ENCODE measurements around the gene DPP10. TPM values are rescaled to one million over a fixed set of nuclear protein-coding genes. Genes with fewer than 3 reads are reported as not detected.

DPP10 gene
- total RNA-seq, 1 donor from 2014 or later = not detected

GRCh38 chr2:114580691-114581090 lies 138.2 kb downstream of the DPP10 start:
- DNase-seq (ENCODE audit: low read depth, low spot score) = no peak

DNA sequence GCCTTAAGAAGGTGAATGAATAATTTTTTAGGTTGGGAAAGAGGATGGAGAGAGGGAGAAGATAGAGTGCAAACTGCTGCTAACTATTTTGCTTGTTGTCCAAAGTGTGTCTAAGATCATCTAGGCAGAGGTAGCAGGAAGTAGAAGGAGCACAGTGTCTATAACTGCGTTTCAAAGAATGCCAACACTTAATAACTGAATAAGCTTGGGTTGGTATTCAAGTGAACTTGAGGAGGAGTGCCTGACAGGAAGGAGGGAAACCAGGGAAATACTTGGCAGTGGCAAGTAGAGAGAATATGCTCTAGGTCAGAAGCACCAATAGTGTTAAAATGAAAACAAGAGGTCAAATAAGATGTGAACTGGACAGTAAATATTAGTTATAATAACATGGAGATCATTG lies 155.9 kb downstream of the DPP10 start:
- DNase-seq (ENCODE audit: low read depth, low spot score) = no peak

DNA sequence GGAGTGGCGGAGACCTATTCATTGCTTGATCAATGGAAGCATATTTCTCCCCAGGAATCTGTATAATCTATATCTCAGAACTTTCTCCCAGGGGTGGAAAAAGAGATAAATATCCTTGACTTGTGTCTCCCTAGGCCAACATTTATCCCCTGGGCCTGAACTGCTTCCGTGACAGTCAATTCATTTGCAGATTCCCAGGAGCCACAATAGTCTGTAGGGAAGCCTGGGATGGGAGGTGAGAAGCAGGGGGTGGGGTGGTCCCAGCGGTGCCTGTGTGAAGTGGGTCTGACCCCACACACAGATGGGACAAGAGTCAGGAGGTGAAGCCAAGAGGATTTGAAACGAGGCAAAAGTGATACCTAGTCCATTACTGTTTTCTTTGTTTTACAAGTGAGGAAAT lies 166.8 kb downstream of the DPP10 start:
- DNase-seq (ENCODE audit: low read depth, low spot score) = no peak

- DNase-seq (ENCODE audit: low read depth, low spot score) = no peak
These were observed 167.4 kb downstream of the DPP10 start for GRCh38 chr2:114609801-114610200.

DNA sequence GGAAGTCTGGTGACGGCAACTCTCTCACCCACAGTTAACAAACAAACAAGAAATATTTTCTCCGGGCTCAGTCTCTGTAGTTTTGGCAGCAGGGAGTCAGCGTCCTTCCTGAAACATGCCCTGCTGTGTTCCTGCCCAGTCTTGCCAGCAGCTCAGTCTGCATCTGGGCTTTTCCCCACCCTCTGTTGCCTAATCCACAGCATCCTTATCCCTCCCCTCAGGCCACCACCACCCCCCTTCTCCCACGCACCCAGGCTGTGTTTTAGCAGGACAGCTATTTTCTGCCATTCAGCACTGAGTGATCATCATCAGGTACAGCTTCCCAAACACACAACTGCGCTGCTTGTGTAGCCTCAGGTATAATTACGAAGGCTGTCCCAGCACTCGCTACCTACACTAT lies 168.2 kb downstream of the DPP10 start:
- DNase-seq (ENCODE audit: low read depth, low spot score) = no peak

DNA sequence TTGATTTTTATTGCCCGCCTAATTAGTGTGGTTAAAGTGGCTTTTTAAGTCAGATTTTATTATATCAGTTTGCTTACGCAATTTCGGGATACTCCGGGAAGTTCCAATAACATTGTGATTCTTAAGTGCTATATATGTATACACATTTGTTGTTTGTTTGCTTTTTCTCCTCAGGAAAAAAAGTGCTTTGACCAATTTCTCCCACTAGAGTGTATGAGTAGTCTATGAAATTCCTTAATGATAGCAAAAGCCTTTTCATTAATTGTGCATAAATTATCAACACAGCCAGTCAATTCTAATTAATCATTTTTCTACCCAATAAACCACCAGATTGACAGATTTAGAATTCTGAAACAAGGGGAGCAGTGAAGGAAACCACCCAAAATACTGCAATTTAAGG lies 172.2 kb downstream of the DPP10 start:
- no peak for DNase-seq (ENCODE audit: low read depth, low spot score)

- no peak for DNase-seq (ENCODE audit: low read depth, low spot score)
These were observed 186.0 kb downstream of the DPP10 start for GRCh38 chr2:114628481-114628880.

GRCh38 chr2:114631146-114631545 lies 188.7 kb downstream of the DPP10 start:
- DNase-seq (ENCODE audit: low read depth, low spot score) = no peak

GRCh38 chr2:114642166-114642770 lies 199.8 kb downstream of the DPP10 start:
- no peak for DNase-seq (ENCODE audit: low read depth, low spot score)

DNA sequence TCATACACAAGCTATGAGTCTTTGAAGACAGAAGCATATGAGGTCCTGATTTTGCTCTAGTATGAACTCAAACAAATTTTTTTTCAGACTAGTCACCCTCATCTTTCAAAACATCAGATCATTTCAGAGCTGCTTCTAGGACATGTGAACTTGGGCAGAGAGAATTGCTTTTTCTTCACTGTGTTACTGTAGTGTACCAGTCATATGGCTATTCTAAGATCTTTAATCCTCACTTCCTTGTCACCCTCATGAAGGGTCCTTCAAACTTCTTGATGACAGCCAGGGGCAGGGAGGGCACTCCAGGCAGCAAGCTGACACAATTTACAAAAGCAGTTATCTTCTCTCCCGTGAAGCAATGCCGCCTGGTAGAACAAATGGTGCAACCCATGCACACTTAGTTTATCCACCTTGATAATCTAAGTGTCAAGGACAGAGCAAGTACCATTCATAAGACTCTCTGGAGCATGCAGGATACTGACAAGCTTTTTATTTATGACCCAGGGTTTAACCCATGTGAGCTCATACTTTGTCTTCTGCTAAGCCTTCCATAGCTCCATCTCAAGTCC lies 200.6 kb downstream of the DPP10 start:
- DNase-seq (ENCODE audit: low read depth, low spot score) = no peak

- no peak for DNase-seq (ENCODE audit: low read depth, low spot score)
These were observed 209.5 kb downstream of the DPP10 start for GRCh38 chr2:114651933-114652332.

- DNase-seq (ENCODE audit: low read depth, low spot score) = no peak
These were observed 217.4 kb downstream of the DPP10 start for GRCh38 chr2:114659880-114660279.

DNA sequence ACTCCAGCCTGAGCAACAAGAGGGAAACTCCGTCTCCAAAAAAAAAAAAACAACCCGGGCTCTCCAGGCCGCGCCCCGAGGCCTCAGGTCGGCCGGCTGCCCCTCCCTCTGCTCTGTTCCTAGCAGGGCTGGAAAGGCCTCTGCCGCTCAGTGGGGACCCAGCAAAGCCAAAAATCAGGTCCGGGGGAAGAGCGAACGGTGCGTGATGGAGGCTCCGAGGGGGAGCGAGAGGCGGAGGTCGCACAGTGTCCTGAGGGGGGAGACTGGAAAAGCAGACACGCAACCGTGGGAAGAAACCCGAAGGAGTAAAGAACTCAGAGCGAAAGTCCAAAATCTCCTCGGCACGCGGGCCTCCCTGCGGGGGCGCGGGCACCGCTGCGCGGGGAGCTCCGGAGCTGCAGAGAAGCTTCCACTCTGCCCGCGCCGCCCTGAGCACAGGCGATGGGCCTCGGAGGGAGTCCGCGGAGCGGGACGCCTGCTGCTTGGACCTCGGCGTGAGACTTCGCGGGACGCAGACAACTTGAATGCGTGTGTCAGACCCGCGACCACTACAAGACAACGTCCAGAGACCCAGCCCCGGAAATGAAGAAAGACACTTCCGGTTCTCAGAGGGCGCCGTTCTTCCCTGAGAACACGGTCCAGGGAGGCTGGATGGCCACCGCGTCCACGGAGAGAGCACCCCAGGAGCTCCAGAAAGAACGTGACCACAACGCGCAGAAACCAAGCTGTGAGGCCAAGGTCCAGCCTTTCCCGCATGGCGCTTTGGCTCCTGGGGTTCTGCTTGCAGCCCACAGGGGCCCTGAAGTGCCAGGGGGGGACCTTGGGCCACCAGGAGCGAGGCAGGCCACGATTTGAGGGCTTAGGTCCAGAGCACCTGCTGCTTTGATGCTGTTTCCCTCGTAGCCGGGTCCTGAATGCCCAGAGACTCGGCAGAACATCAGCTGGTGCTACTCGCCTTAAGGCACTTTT lies 219.8 kb downstream of the DPP10 start:
- no peak for DNase-seq (ENCODE audit: low read depth, low spot score)

GRCh38 chr2:114668415-114668814 lies 226.0 kb downstream of the DPP10 start:
- DNase-seq (ENCODE audit: low read depth, low spot score) = no peak

- no peak for DNase-seq (ENCODE audit: low read depth, low spot score)
These were observed 240.8 kb downstream of the DPP10 start for GRCh38 chr2:114683251-114683650.

DNA sequence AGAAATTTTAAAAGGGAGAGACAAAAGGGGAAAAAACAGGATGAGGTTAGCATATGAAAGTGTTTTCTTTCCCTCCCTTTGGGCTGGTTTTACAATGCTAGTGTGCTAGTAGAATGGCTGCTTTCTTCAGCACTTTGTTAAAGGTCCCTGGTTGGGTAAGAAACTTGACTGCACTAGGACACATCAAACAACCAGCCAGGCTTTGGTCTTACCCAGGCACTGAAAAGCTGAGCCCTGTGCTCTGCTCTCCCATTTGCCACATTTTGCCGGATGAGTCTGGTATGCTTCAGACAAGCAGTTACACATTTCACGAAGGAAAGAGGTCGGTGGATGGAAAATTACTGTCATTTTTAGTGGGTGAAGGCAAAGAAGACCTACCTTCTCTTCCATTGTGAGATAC lies 242.0 kb downstream of the DPP10 start:
- DNase-seq (ENCODE audit: low read depth, low spot score) = no peak

GRCh38 chr2:114685102-114685501 lies 242.7 kb downstream of the DPP10 start:
- no peak for DNase-seq (ENCODE audit: low read depth, low spot score)

GRCh38 chr2:114688241-114688640 lies 245.8 kb downstream of the DPP10 start:
- no peak for DNase-seq (ENCODE audit: low read depth, low spot score)

GRCh38 chr2:114698520-114698919 lies 256.1 kb downstream of the DPP10 start:
- DNase-seq (ENCODE audit: low read depth, low spot score) = no peak

GRCh38 chr2:114699423-114699944 lies 257.0 kb downstream of the DPP10 start:
- no peak for DNase-seq (ENCODE audit: low read depth, low spot score)

DNA sequence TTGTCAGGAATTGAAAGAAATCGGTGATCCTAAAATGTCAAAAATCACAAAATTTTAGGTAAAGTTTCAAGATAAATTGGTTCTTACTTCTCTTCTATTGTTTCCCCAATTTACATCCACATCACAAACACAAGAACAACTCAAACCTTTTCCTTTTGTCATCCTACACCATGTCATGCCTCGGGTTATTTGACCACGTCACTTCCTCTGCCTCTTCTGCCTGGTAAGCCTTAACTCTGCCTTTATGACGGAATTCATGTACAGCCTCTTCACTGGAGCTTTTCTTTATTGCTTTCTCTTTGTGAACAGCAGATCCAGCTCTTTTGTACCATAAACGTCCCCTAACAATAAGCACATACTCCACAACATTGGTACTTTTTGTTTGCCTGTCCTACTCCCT lies 258.0 kb downstream of the DPP10 start:
- no peak for DNase-seq (ENCODE audit: low read depth, low spot score)
